WTC11 (cell line): ENCODE data around the gene IL11RA. TPM values are rescaled to one million over a fixed set of nuclear protein-coding genes. Genes with fewer than 3 reads are reported as not detected.

Experiments used
- ATAC-seq: fragments of 200-7000 bp; cut with Tn5 transposase; 2 replicates; pipeline ENCODE4 v1.10.0; 2021; ENCODE audit warnings: mild to moderate bottlenecking, moderate library complexity
- CTCF ChIA-PET: fragments of 300-600 bp; sonication (Branson Sonifier 250); formaldehyde crosslinking; loops from one replicate; lab custom pipeline; 2021; ENCODE audit warnings: antibody characterized with exemption; lab: Charles Lee
- POLR2A ChIA-PET: fragments of 350-600 bp; sonication (Branson Sonifier 250); formaldehyde crosslinking; loops from one replicate; lab custom pipeline; 2021; ENCODE audit warnings: antibody characterized with exemption; lab: Charles Lee
- DNase-seq: peaks from one replicate; pipeline ENCODE4 v3.0.0; 2021; ENCODE audit warnings: low spot score
- H3K27ac Mint-ChIP-seq: 2 replicates; pipeline ENCODE4 v1.8.0; 2021; ENCODE audit warnings: mixed read lengths
- H3K27me3 Mint-ChIP-seq: 2 replicates; pipeline ENCODE4 v1.8.0; 2021; ENCODE audit warnings: low read depth, mild to moderate bottlenecking, moderate library complexity, mixed read lengths
- H3K36me3 Mint-ChIP-seq: 2 replicates; pipeline ENCODE4 v1.8.0; 2021; ENCODE audit warnings: mixed read lengths
- H3K4me1 Mint-ChIP-seq: 2 replicates; pipeline ENCODE4 v1.8.0; 2022; ENCODE audit warnings: mixed read lengths
- H3K4me3 Mint-ChIP-seq: 2 replicates; pipeline ENCODE4 v1.8.0; 2021; ENCODE audit warnings: mild to moderate bottlenecking, moderate library complexity, mixed read lengths
- H3K9me3 Mint-ChIP-seq: 2 replicates; pipeline ENCODE4 v1.8.0; 2021; ENCODE audit warnings: mixed read lengths
- CBFB ChIP-seq: sonication (generic); formaldehyde crosslinking; IDR thresholded peaks from 2 replicates; pipeline ENCODE4 v1.8.1; 2022; ENCODE audit warnings: mild to moderate bottlenecking, low read depth, missing genetic modification reagents
- ELF4 ChIP-seq: sonication (generic); formaldehyde crosslinking; IDR thresholded peaks from 2 replicates; pipeline ENCODE4 v1.8.1; 2022; ENCODE audit warnings: low read depth, mild to moderate bottlenecking, moderate library complexity, missing genetic modification reagents
- EMX1 ChIP-seq: fragments of 250-450 bp; sonication (Bioruptor Pico); IDR thresholded peaks from 2 replicates; pipeline ENCODE4 v1.8.0; 2021; ENCODE audit warnings: mild to moderate bottlenecking
- ESRRA ChIP-seq: sonication (generic); formaldehyde crosslinking; IDR thresholded peaks from 2 replicates; pipeline ENCODE4 v1.8.1; 2022; ENCODE audit warnings: mild to moderate bottlenecking, missing genetic modification reagents, borderline replicate concordance
- FOXK1 ChIP-seq: sonication (generic); formaldehyde crosslinking; IDR thresholded peaks from 2 replicates; pipeline ENCODE4 v1.8.0; 2022; ENCODE audit warnings: mild to moderate bottlenecking, moderate library complexity, missing genetic modification reagents
- GABPB1 ChIP-seq: sonication (generic); formaldehyde crosslinking; IDR thresholded peaks from 2 replicates; pipeline ENCODE4 v1.8.1; 2023; ENCODE audit warnings: mild to moderate bottlenecking, missing genetic modification reagents
- GRHL2 ChIP-seq: fragments of 250-450 bp; sonication (Bioruptor Pico); IDR thresholded peaks from 2 replicates; pipeline ENCODE4 v1.8.0; 2022; ENCODE audit warnings: mild to moderate bottlenecking, moderate library complexity; ENCODE audit not compliant: insufficient replicate concordance, severe bottlenecking
- GTF2I ChIP-seq: fragments of 250-450 bp; sonication (Bioruptor Pico); conservative IDR thresholded peaks from 2 replicates; pipeline ENCODE4 v1.4.0; 2021; ENCODE audit warnings: mild to moderate bottlenecking
- JUN ChIP-seq: sonication (generic); formaldehyde crosslinking; IDR thresholded peaks from 2 replicates; pipeline ENCODE4 v1.8.0; 2023; ENCODE audit warnings: mild to moderate bottlenecking, missing genetic modification reagents
- NFE2L1 ChIP-seq: sonication (generic); formaldehyde crosslinking; IDR thresholded peaks from 2 replicates; pipeline ENCODE4 v1.8.1; 2023; ENCODE audit warnings: missing genetic modification reagents
- NFYB ChIP-seq: sonication (generic); formaldehyde crosslinking; conservative IDR thresholded peaks from 2 replicates; pipeline ENCODE4 v1.8.0; 2022; ENCODE audit warnings: low read depth, missing genetic modification reagents
- NR1H2 ChIP-seq: sonication (generic); formaldehyde crosslinking; IDR thresholded peaks from 2 replicates; pipeline ENCODE4 v1.9.0; 2021; ENCODE audit warnings: mild to moderate bottlenecking, moderate library complexity, missing genetic modification reagents
- NR2C2 ChIP-seq: sonication (generic); formaldehyde crosslinking; IDR thresholded peaks from 2 replicates; pipeline ENCODE4 v1.8.0; 2022; ENCODE audit warnings: mild to moderate bottlenecking, missing genetic modification reagents
- NR3C1 ChIP-seq: sonication (generic); formaldehyde crosslinking; conservative IDR thresholded peaks from 2 replicates; pipeline ENCODE4 v1.8.1; 2023; ENCODE audit warnings: low read depth, mild to moderate bottlenecking, missing genetic modification reagents
- RORB ChIP-seq: fragments of 250-450 bp; sonication (Bioruptor Pico); IDR thresholded peaks from 2 replicates; pipeline ENCODE4 v1.9.0; 2021; ENCODE audit warnings: mild to moderate bottlenecking
- SMAD3 ChIP-seq: sonication (generic); formaldehyde crosslinking; IDR thresholded peaks from 2 replicates; pipeline ENCODE4 v1.8.0; 2022; ENCODE audit warnings: missing genetic modification reagents, mild to moderate bottlenecking, borderline replicate concordance
- TEAD4 ChIP-seq: sonication (generic); formaldehyde crosslinking; IDR thresholded peaks from 2 replicates; pipeline ENCODE4 v1.8.0; 2022; ENCODE audit warnings: mild to moderate bottlenecking, missing genetic modification reagents
- ZNF219 ChIP-seq: sonication (generic); formaldehyde crosslinking; IDR thresholded peaks from 2 replicates; pipeline ENCODE4 v1.8.0; 2023; ENCODE audit warnings: missing genetic modification reagents, mild to moderate bottlenecking, borderline replicate concordance
- ZNF263 ChIP-seq: sonication (generic); formaldehyde crosslinking; IDR thresholded peaks from 2 replicates; pipeline ENCODE4 v1.8.1; 2022; ENCODE audit warnings: low read depth, mild to moderate bottlenecking, moderate library complexity, missing genetic modification reagents
- ZNF396 ChIP-seq: fragments of 250-450 bp; sonication (Bioruptor Pico); IDR thresholded peaks from 2 replicates; pipeline ENCODE4 v1.8.0; 2021; ENCODE audit warnings: mild to moderate bottlenecking, moderate library complexity, borderline replicate concordance
- ZNF416 ChIP-seq: fragments of 250-450 bp; sonication (Bioruptor Pico); IDR thresholded peaks from 2 replicates; pipeline ENCODE4 v1.9.0; 2021; ENCODE audit warnings: mild to moderate bottlenecking, inconsistent platforms
- ZNF671 ChIP-seq: fragments of 250-450 bp; sonication (Bioruptor Pico); IDR thresholded peaks from 2 replicates; pipeline ENCODE4 v1.8.0; 2021; ENCODE audit warnings: mild to moderate bottlenecking
- total RNA-seq: library from RNA; stranded (reverse); gene quantifications from 3 replicates; pipeline ENCODE4 v1.2.3, GENCODE V29; 2021
- TF ChIP-seq, protein P1 (sequence below): sonication (generic); formaldehyde crosslinking; IDR thresholded peaks from 2 replicates; pipeline ENCODE4 v1.8.1; 2023; ENCODE audit warnings: mild to moderate bottlenecking, missing genetic modification reagents, moderate library complexity
- TF ChIP-seq, protein P2 (sequence below): sonication (generic); formaldehyde crosslinking; IDR thresholded peaks from 2 replicates; pipeline ENCODE4 v1.8.1; 2022; ENCODE audit warnings: mild to moderate bottlenecking, missing genetic modification reagents, moderate library complexity, borderline replicate concordance
- TF ChIP-seq, protein P3 (sequence below): fragments of 250-450 bp; sonication (Bioruptor Pico); IDR thresholded peaks from 2 replicates; pipeline ENCODE4 v1.9.0; 2021; ENCODE audit warnings: mild to moderate bottlenecking
- TF ChIP-seq, protein P4 (sequence below): sonication (generic); formaldehyde crosslinking; IDR thresholded peaks from 2 replicates; pipeline ENCODE4 v1.8.1; 2023; ENCODE audit warnings: mild to moderate bottlenecking, missing genetic modification reagents, borderline replicate concordance
- TF ChIP-seq, protein P5 (sequence below): fragments of 250-450 bp; sonication (Bioruptor Pico); IDR thresholded peaks from 2 replicates; pipeline ENCODE4 v1.9.0; 2021; ENCODE audit warnings: moderate library complexity, mild to moderate bottlenecking, inconsistent platforms, borderline replicate concordance
- TF ChIP-seq, protein P6 (sequence below): sonication (generic); formaldehyde crosslinking; conservative IDR thresholded peaks from 2 replicates; pipeline ENCODE4 v1.8.1; 2022; ENCODE audit warnings: mild to moderate bottlenecking, missing genetic modification reagents
- TF ChIP-seq, protein P7 (sequence below): sonication (generic); formaldehyde crosslinking; IDR thresholded peaks from 2 replicates; pipeline ENCODE4 v1.8.1; 2023; ENCODE audit warnings: mild to moderate bottlenecking, missing genetic modification reagents, moderate library complexity

The IL11RA gene
- total RNA-seq, 1 experiment from 2014 or later: 8.6 TPM

DNA sequence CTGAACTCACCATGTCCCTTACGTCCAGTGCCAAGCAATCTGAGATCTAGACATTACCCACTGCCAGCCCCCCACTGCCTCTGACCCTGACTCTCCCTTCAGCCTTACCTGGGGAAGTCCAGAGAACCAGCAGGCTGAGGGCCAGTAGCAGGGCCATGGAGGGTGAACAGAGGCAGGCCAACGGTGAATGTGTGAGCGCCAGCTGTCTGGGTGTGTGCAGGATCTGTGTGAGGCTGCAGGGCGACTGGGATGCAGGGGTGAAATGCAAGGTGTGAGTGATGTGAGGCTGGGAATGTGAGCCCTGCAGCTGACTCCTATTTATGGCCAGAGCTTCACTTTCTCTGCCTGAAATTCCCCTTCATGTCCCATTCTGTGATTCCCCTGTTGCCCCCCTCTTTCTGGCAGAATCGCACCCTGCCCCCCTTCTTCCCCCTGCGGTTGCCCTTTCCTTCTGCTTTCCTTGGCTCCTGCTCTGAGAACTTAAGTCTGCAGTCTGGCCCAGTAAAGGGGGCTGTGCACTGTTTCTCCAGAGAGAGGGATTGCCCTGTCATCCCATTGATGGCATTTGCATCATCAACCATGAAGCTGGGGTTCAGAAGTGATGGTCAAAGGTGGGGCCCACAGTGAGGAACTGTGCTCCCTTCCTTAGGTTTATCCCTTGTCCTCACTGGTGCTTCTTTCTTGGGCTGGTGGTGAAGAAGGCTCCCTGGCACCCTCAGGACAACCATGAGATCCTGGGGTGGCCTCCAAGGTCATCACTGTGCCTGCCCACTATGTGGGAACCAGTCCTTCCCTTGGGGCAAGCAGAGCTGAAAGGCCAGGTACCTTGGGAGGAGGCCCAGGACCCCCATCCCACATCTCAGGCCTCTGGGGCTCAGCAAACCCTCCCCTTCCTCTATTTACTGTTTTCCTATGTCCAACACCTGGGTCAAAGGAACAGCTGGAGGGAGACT, 39.3 kb downstream of the IL11RA start, which contains the start of gene CCL19:
Gene CCL19 (minus strand): TSS at position 294 of the 953 bp plus-strand sequence. CDS start 137 bp downstream, at position 157.
- ATAC-seq (no peak), DNase-seq (no peak)
- Mint-ChIP-seq H3K4me3 (no peak within 1 kb of the TSS), H3K36me3 (no peaks in the 10 kb centered on the region), H3K27ac (no peak within 1 kb of the TSS), H3K9me3 (no peaks in the 10 kb centered on the region), H3K27me3 (peaks cover 3% of the 10 kb centered on the region), H3K4me1 (peaks cover 20% of the 10 kb centered on the region)
- ChIA-PET POLR2A (no interaction called here), CTCF (interaction anchor here (0.5 to 9.0 kb wide), 4 partner anchors 10 to 52 kb away, joined by 3 to 60 read pairs (median 10); no protein-coding TSS in a partner anchor)
- TF ChIP-seq, protein P1, sequence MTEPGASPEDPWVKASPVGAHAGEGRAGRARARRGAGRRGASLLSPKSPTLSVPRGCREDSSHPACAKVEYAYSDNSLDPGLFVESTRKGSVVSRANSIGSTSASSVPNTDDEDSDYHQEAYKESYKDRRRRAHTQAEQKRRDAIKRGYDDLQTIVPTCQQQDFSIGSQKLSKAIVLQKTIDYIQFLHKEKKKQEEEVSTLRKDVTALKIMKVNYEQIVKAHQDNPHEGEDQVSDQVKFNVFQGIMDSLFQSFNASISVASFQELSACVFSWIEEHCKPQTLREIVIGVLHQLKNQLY (CRISPR knock-in tag): no peak
- TF ChIP-seq ZNF416 (CRISPR knock-in tag) (no peak), ZNF671 (no peak), NFE2L1 (CRISPR knock-in tag) (no peak), SMAD3 (CRISPR knock-in tag) (no peak), EMX1 (CRISPR knock-in tag) (no peak), ZNF396 (CRISPR knock-in tag) (no peak), ESRRA (no peak), NR1H2 (CRISPR knock-in tag) (no peak), GRHL2 (no peak), JUN (no peak), FOXK1 (CRISPR knock-in tag) (no peak), ELF4 (no peak)
- TF ChIP-seq, protein P2, sequence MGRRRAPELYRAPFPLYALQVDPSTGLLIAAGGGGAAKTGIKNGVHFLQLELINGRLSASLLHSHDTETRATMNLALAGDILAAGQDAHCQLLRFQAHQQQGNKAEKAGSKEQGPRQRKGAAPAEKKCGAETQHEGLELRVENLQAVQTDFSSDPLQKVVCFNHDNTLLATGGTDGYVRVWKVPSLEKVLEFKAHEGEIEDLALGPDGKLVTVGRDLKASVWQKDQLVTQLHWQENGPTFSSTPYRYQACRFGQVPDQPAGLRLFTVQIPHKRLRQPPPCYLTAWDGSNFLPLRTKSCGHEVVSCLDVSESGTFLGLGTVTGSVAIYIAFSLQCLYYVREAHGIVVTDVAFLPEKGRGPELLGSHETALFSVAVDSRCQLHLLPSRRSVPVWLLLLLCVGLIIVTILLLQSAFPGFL (CRISPR knock-in tag): no peak
- TF ChIP-seq, protein P3, sequence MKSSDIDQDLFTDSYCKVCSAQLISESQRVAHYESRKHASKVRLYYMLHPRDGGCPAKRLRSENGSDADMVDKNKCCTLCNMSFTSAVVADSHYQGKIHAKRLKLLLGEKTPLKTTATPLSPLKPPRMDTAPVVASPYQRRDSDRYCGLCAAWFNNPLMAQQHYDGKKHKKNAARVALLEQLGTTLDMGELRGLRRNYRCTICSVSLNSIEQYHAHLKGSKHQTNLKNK: no peak
- TF ChIP-seq, protein P4, sequence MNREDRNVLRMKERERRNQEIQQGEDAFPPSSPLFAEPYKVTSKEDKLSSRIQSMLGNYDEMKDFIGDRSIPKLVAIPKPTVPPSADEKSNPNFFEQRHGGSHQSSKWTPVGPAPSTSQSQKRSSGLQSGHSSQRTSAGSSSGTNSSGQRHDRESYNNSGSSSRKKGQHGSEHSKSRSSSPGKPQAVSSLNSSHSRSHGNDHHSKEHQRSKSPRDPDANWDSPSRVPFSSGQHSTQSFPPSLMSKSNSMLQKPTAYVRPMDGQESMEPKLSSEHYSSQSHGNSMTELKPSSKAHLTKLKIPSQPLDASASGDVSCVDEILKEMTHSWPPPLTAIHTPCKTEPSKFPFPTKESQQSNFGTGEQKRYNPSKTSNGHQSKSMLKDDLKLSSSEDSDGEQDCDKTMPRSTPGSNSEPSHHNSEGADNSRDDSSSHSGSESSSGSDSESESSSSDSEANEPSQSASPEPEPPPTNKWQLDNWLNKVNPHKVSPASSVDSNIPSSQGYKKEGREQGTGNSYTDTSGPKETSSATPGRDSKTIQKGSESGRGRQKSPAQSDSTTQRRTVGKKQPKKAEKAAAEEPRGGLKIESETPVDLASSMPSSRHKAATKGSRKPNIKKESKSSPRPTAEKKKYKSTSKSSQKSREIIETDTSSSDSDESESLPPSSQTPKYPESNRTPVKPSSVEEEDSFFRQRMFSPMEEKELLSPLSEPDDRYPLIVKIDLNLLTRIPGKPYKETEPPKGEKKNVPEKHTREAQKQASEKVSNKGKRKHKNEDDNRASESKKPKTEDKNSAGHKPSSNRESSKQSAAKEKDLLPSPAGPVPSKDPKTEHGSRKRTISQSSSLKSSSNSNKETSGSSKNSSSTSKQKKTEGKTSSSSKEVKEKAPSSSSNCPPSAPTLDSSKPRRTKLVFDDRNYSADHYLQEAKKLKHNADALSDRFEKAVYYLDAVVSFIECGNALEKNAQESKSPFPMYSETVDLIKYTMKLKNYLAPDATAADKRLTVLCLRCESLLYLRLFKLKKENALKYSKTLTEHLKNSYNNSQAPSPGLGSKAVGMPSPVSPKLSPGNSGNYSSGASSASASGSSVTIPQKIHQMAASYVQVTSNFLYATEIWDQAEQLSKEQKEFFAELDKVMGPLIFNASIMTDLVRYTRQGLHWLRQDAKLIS: no peak
- TF ChIP-seq, protein P5, sequence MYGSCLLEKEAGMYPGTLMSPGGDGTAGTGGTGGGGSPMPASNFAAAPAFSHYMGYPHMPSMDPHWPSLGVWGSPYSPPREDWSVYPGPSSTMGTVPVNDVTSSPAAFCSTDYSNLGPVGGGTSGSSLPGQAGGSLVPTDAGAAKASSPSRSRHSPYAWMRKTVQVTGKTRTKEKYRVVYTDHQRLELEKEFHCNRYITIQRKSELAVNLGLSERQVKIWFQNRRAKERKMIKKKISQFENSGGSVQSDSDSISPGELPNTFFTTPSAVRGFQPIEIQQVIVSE: no peak

DNA sequence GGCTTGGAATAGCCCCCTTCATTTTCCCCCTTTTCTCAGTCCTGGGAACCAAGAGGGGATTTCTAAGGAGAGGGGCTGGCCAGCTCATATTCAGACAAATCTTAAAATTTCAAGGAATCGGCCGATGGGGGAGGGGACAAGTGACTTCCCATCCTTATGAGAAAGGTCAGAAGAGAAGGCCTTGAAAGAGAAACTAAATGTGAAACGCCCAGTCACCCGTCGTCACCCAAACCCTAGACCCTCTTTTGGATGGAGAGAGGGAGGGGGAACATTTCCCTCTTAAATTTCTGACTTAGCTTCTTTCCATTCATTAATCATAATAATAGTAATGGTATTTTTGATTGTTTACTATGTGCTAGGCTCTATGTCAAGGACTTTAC, 39.9 kb downstream of the IL11RA start:
- Mint-ChIP-seq H3K9me3 (no peaks in the 10 kb centered on the region), H3K27ac (no peak overlapping the region), H3K4me3 (no peak overlapping the region), H3K27me3 (peaks cover 7% of the 10 kb centered on the region), H3K4me1 (peaks cover 15% of the 10 kb centered on the region), H3K36me3 (no peaks in the 10 kb centered on the region)
- DNase-seq: no peak
- ChIA-PET POLR2A (no interaction called here), CTCF (interaction anchor here (2.0 to 9.0 kb wide), 2 partner anchors 9 to 11 kb away, joined by 15 to 60 read pairs; no protein-coding TSS in a partner anchor)
- no peak for TF ChIP-seq ZNF219 (CRISPR knock-in tag)
- no peak for TF ChIP-seq NR3C1
- no peak for TF ChIP-seq FOXK1 (CRISPR knock-in tag)
- TF ChIP-seq SMAD3 (CRISPR knock-in tag): no peak
- TF ChIP-seq ZNF263 (CRISPR knock-in tag): no peak
- TF ChIP-seq, protein P6, sequence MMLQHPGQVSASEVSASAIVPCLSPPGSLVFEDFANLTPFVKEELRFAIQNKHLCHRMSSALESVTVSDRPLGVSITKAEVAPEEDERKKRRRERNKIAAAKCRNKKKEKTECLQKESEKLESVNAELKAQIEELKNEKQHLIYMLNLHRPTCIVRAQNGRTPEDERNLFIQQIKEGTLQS (CRISPR knock-in tag): no peak
- TF ChIP-seq CBFB (CRISPR knock-in tag): no peak
- TF ChIP-seq GTF2I (CRISPR knock-in tag): no peak
- no peak for TF ChIP-seq RORB (CRISPR knock-in tag)
- TF ChIP-seq GRHL2: no peak
- no peak for TF ChIP-seq GABPB1 (CRISPR knock-in tag)
- TF ChIP-seq TEAD4 (CRISPR knock-in tag): no peak
- no peak for TF ChIP-seq NR2C2 (CRISPR knock-in tag)
- TF ChIP-seq NFYB (CRISPR knock-in tag): no peak
- TF ChIP-seq, protein P7, sequence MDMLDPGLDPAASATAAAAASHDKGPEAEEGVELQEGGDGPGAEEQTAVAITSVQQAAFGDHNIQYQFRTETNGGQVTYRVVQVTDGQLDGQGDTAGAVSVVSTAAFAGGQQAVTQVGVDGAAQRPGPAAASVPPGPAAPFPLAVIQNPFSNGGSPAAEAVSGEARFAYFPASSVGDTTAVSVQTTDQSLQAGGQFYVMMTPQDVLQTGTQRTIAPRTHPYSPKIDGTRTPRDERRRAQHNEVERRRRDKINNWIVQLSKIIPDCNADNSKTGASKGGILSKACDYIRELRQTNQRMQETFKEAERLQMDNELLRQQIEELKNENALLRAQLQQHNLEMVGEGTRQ: no peak
- ATAC-seq: no peak
